GM23338 (cell line): ENCODE data around the gene PRR14. TPM values are rescaled to one million over a fixed set of nuclear protein-coding genes. Genes with fewer than 3 reads are reported as not detected.
A peak's percentile ranks its signal among the peaks of the same experiment; 100 is the strongest.

Experiments
- ATAC-seq: fragments of 200-7000 bp; cut with Tn5 transposase; 3 replicates; pipeline ENCODE4 v1.9.1; 2020
- DNase-seq: peaks from one replicate; pipeline ENCODE4 v3.0.0-alpha.2; 2015; ENCODE audit warnings: low spot score
- H2AFZ ChIP-seq: fragments of 200-600 bp; sonication (generic); 2 replicates; pipeline ENCODE4 v1.8.0; 2016; ENCODE audit warnings: antibody characterized with exemption, mild to moderate bottlenecking, moderate library complexity
- H3F3A ChIP-seq: fragments of 200-600 bp; sonication (generic); replicated peaks from 2 replicates; pipeline ENCODE4 v1.8.0; 2017; ENCODE audit warnings: antibody characterized with exemption, mixed run types, low read depth
- H3K27ac ChIP-seq: fragments of 200-600 bp; sonication (generic); 2 replicates; pipeline ENCODE4 v1.6.1; 2016; ENCODE audit warnings: low read depth
- H3K27me3 ChIP-seq: fragments of 200-600 bp; sonication (generic); 2 replicates; pipeline ENCODE4 v1.8.0; 2016; ENCODE audit warnings: mild to moderate bottlenecking, mixed run types, moderate library complexity; ENCODE audit not compliant: insufficient read depth
- H3K36me3 ChIP-seq: fragments of 200-600 bp; sonication (generic); 2 replicates; pipeline ENCODE4 v1.8.0; 2016; ENCODE audit warnings: mild to moderate bottlenecking; ENCODE audit not compliant: insufficient read depth
- H3K4me1 ChIP-seq: fragments of 200-600 bp; sonication (generic); 2 replicates; pipeline ENCODE4 v1.8.0; 2016; ENCODE audit warnings: mild to moderate bottlenecking, moderate library complexity; ENCODE audit not compliant: insufficient read depth
- H3K4me2 ChIP-seq: fragments of 200-600 bp; sonication (generic); 2 replicates; pipeline ENCODE4 v1.7.1; 2017; ENCODE audit warnings: mixed run types
- H3K4me3 ChIP-seq: fragments of 200-600 bp; sonication (generic); 2 replicates; pipeline ENCODE4 v1.6.1; 2016; ENCODE audit warnings: mixed run types
- H3K79me2 ChIP-seq: fragments of 200-600 bp; sonication (generic); replicated peaks from 2 replicates; pipeline ENCODE4 v1.8.0; 2017; ENCODE audit warnings: mild to moderate bottlenecking; ENCODE audit not compliant: insufficient read depth
- H3K9me2 ChIP-seq: fragments of 200-600 bp; sonication (generic); 2 replicates; pipeline ENCODE4 v1.8.0; 2017; ENCODE audit not compliant: insufficient read depth
- H4K20me1 ChIP-seq: fragments of 200-600 bp; sonication (generic); replicated peaks from 2 replicates; pipeline ENCODE4 v1.8.0; 2017; ENCODE audit warnings: mild to moderate bottlenecking; ENCODE audit not compliant: insufficient read depth
- H3K27ac Mint-ChIP-seq: 2 replicates; pipeline ENCODE4 v1.8.0; 2020; ENCODE audit warnings: inconsistent platforms, mild to moderate bottlenecking, moderate library complexity, mixed read lengths
- H3K27me3 Mint-ChIP-seq: 3 replicates; pipeline ENCODE4 v1.8.0; 2022; ENCODE audit warnings: low read depth, mild to moderate bottlenecking, moderate library complexity, mixed read lengths, inconsistent platforms; ENCODE audit not compliant: insufficient read depth, poor library complexity
- H3K36me3 Mint-ChIP-seq: 3 replicates; pipeline ENCODE4 v1.8.0; 2021; ENCODE audit warnings: low read depth, mild to moderate bottlenecking, inconsistent platforms, moderate library complexity, mixed read lengths
- H3K4me1 Mint-ChIP-seq: 3 replicates; pipeline ENCODE4 v1.8.0; 2020; ENCODE audit warnings: mild to moderate bottlenecking, inconsistent platforms, mixed read lengths
- H3K4me3 Mint-ChIP-seq: 3 replicates; pipeline ENCODE4 v1.8.0; 2021; ENCODE audit warnings: moderate library complexity, mild to moderate bottlenecking, inconsistent platforms, mixed read lengths
- H3K9me3 Mint-ChIP-seq: 3 replicates; pipeline ENCODE4 v1.8.0; 2020; ENCODE audit warnings: moderate library complexity, mild to moderate bottlenecking, inconsistent platforms, mixed read lengths
- CREB1 ChIP-seq: fragments of 250-450 bp; sonication (Bioruptor Pico); IDR thresholded peaks from 2 replicates; pipeline ENCODE4 v1.5.0; 2020; ENCODE audit warnings: low read depth, mild to moderate bottlenecking, moderate library complexity
- CTCF ChIP-seq, 2 experiments: fragments of 200-600 bp in 1 of 2; sonication (generic) in 1 of 2; conservative IDR thresholded peaks; 2 replicates each; pipeline versions ENCODE4 v1.5.1 to v1.6.1; 2016 to 2017; ENCODE audit warnings: antibody characterized with exemption in 2 of 2, low read depth in 2 of 2, mild to moderate bottlenecking in 2 of 2, moderate library complexity in 1 of 2
- ETS1 ChIP-seq: IDR thresholded peaks from 2 replicates; pipeline ENCODE4 v1.6.1; 2016; ENCODE audit warnings: antibody characterized with exemption
- EZH2 ChIP-seq: fragments of 200-600 bp; sonication (generic); IDR thresholded peaks from one replicate; pipeline ENCODE4 v1.8.0; 2017; ENCODE audit warnings: antibody characterized with exemption, mild to moderate bottlenecking, low read depth; ENCODE audit not compliant: unreplicated experiment
- JUNB ChIP-seq: IDR thresholded peaks from one replicate; pipeline ENCODE4 v1.6.1; 2016; ENCODE audit warnings: antibody characterized with exemption; ENCODE audit not compliant: unreplicated experiment
- NANOG ChIP-seq: IDR thresholded peaks from 2 replicates; pipeline ENCODE4 v1.6.1; 2016; ENCODE audit warnings: antibody characterized with exemption, borderline replicate concordance
- POLR2AphosphoS5 ChIP-seq: IDR thresholded peaks from 2 replicates; pipeline ENCODE4 v1.6.1; 2016; ENCODE audit warnings: antibody characterized with exemption, low read depth
- ZNF114 ChIP-seq: fragments of 250-450 bp; sonication (Bioruptor Pico); IDR thresholded peaks from 2 replicates; pipeline ENCODE4 v1.5.0; 2020; ENCODE audit warnings: mild to moderate bottlenecking, moderate library complexity
- polyA plus RNA-seq: library from polyadenylated mRNA; unstranded; fragments of >200 nt; fragmentation: Nextera tagmentation; extraction: Ambion mirVana; gene quantifications from 2 replicates; pipeline ENCODE4 v1.2.1, GENCODE V29; 2016
- total RNA-seq: library from RNA; depleted of rRNA; stranded (reverse); fragments of >200 nt; shearing (Covaris generic); gene quantifications from 2 replicates; pipeline ENCODE4 v1.2.3, GENCODE V29; 2014

Gene PRR14
- total and polyA plus RNA-seq, 2 experiments from 2014 or later: 4.6 to 12.7 TPM

GRCh38 chr16:30698139-30698815 lies 47.5 kb downstream of the PRR14 start:
- DNase-seq (peak; percentile 92), ATAC-seq (peak; percentile 70)
- Histone ChIP-seq H3K4me1 (peaks cover 17% of the 10 kb centered on the region), H3K36me3 (peaks cover 30% of the 10 kb centered on the region), H2AFZ (no peak overlapping the region), H3K27me3 (peaks cover 45% of the 10 kb centered on the region), H3K27ac (peak overlapping the region; percentile 100), H3K4me2 (peak overlapping the region; percentile 78), H3K9me2 (no peaks in the 10 kb centered on the region), H3F3A (peaks cover 23% of the 10 kb centered on the region), H4K20me1 (peaks cover 45% of the 10 kb centered on the region), H3K4me3 (peak overlapping the region; percentile 98), H3K79me2 (peaks cover 32% of the 10 kb centered on the region)
- H3K4me3 Mint-ChIP-seq: peak overlapping the region; percentile 97
- H3K27me3 Mint-ChIP-seq: peaks cover 52% of the 10 kb centered on the region
- no peaks in the 10 kb centered on the region; the same call in 1 of the 3 replicates for H3K9me3 Mint-ChIP-seq
- no peak for TF ChIP-seq CTCF (conservative IDR thresholded peaks at IDR 0.05; ENCODE audit: low read depth in 2 of 2)
- TF ChIP-seq POLR2AphosphoS5: peak; percentile 86
- peaks cover 19% of the 10 kb centered on the region for H3K4me1 Mint-ChIP-seq
- peaks cover 37% of the 10 kb centered on the region for H3K36me3 Mint-ChIP-seq
- peak overlapping the region; percentile 100 for H3K27ac Mint-ChIP-seq

GRCh38 chr16:30698816-30699614 lies 48.3 kb downstream of the PRR14 start, which contains the start of gene SRCAP:
SRCAP (plus strand) TSS chr16:30699171; CDS start chr16:30700825, 1,654 bp downstream.
- Histone ChIP-seq H3F3A (peaks cover 19% of the 10 kb centered on the region), H3K4me1 (peaks cover 14% of the 10 kb centered on the region), H3K4me3 (peak within 1 kb of the TSS; percentile 98), H3K27me3 (peaks cover 38% of the 10 kb centered on the region), H3K4me2 (peak within 1 kb of the TSS; percentile 78), H3K36me3 (peaks cover 37% of the 10 kb centered on the region), H2AFZ (no peak within 1 kb of the TSS), H4K20me1 (peaks cover 40% of the 10 kb centered on the region), H3K79me2 (peaks cover 32% of the 10 kb centered on the region), H3K9me2 (no peaks in the 10 kb centered on the region), H3K27ac (peak within 1 kb of the TSS; percentile 100)
- DNase-seq (peak; percentile 87), ATAC-seq (peak; percentile 44)
- Mint-ChIP-seq H3K36me3 (peaks cover 44% of the 10 kb centered on the region), H3K4me1 (peaks cover 19% of the 10 kb centered on the region), H3K9me3 (no peaks in the 10 kb centered on the region; the same call in 1 of the 3 replicates), H3K27me3 (peaks cover 45% of the 10 kb centered on the region), H3K4me3 (peak within 1 kb of the TSS; percentile 97), H3K27ac (peak within 1 kb of the TSS; percentile 100)
- no peak for TF ChIP-seq EZH2
- TF ChIP-seq CREB1 (CRISPR knock-in tag): peak; percentile 51
- TF ChIP-seq NANOG: no peak
- no peak for TF ChIP-seq JUNB
- TF ChIP-seq POLR2AphosphoS5: peak; percentile 66
- 0 out of 2 replicates have a peak, but pooled peaks have one; percentile 7 for TF ChIP-seq ETS1
- no peak for TF ChIP-seq ZNF114 (CRISPR knock-in tag)
